Esophagus muscularis mucosa (tissue), 4 donors: ENCODE data around the gene HS6ST1. TPM values are rescaled to one million over a fixed set of nuclear protein-coding genes. Genes with fewer than 3 reads are reported as not detected.

ENCODE experiments used
- DNase-seq: peaks from one replicate; pipeline ENCODE4 v3.0.0-alpha.2; 2017; ENCODE audit errors: extremely low spot score
- H3K27ac ChIP-seq, 4 donors: fragments of 200-600 bp; sonication (generic); replicated peaks in 1 of 4; 1 replicate in 3 of 4; 2 replicates in 1 of 4; pipeline ENCODE4 v1.5.1; 2016 to 2019; ENCODE audit warnings: mild to moderate bottlenecking in 1 of 4
- H3K27me3 ChIP-seq, 4 donors: fragments of 200-600 bp; sonication (generic); one replicate each; pipeline versions ENCODE4 v1.5.1 to v1.6.0; 2016 to 2019
- H3K36me3 ChIP-seq, 4 donors: fragments of 200-600 bp; sonication (generic); one replicate each; pipeline ENCODE4 v1.5.1; 2016 to 2019
- H3K4me1 ChIP-seq, 4 donors: fragments of 200-600 bp; sonication (generic); one replicate each; pipeline ENCODE4 v1.5.1; 2016 to 2019
- H3K4me3 ChIP-seq, 4 donors: fragments of 200-600 bp; sonication (generic); 1 replicate in 2 of 4; 2 replicates in 2 of 4; pipeline ENCODE4 v1.5.1; 2016 to 2019; ENCODE audit warnings: mild to moderate bottlenecking in 4 of 4, moderate library complexity in 1 of 4
- H3K9me3 ChIP-seq, 4 donors: fragments of 200-600 bp; sonication (generic); 1 replicate in 3 of 4; 2 replicates in 1 of 4; pipeline ENCODE4 v1.5.1; 2016 to 2019
- EP300 ChIP-seq: sonication (generic); formaldehyde crosslinking; IDR thresholded peaks from one replicate; pipeline ENCODE4 v1.6.1; 2017; ENCODE audit warnings: antibody characterized with exemption
- POLR2A ChIP-seq: fragments of 450-650 bp; IDR thresholded peaks from one replicate; pipeline ENCODE4 v1.6.1; 2017; ENCODE audit warnings: antibody characterized with exemption, moderate library complexity, mild to moderate bottlenecking, low read depth
- POLR2AphosphoS5 ChIP-seq, 2 donors: sonication (generic); formaldehyde crosslinking; IDR thresholded peaks; one replicate each; pipeline ENCODE4 v1.6.1; 2017; ENCODE audit warnings: antibody characterized with exemption in 2 of 2
- WGBS: methylation state at CpG from one replicate; pipeline ENCODE4 v1.1.5; 2018; 5-methylcytosine and 5-hydroxymethylcytosine counted together
- intact Hi-C: fragments of 100-400 bp; cut with DNase I; formaldehyde crosslinking; loops from one replicate; pipeline ENCODE4 v1.15.1; 2023
- total RNA-seq, 4 donors: library from RNA; depleted of rRNA; stranded (reverse); fragments of >200 nt; gene quantifications; one replicate each; pipeline versions ENCODE4 v1.1.0 to v1.2.1, GENCODE V29; 2016
- TF ChIP-seq, protein P1 (sequence below), 3 experiments: fragments of 200-600 bp in 2 of 3; fragments of 450-650 bp in 1 of 3; sonication (generic) in 2 of 3; IDR thresholded peaks; one replicate each; pipeline ENCODE4 v1.5.1; 2017 to 2019; ENCODE audit warnings: antibody characterized with exemption in 3 of 3, mild to moderate bottlenecking in 2 of 3, moderate library complexity in 1 of 3

The HS6ST1 gene
- total RNA-seq, 4 donors from 2014 or later: 17.4 to 62.2 (median 38.5) TPM

GRCh38 chr2:128237081-128237534 is 81.6 kb downstream of the HS6ST1 start:
- Histone ChIP-seq H3K4me1 (peaks cover 8 to 31% (median 27%) of the 10 kb centered on the region in 4 donors), H3K27me3 (no peaks in the 10 kb centered on the region), H3K4me3 (no peak overlapping the region), H3K27ac (peak overlapping the region in 1 of 4 donors; percentile 13), H3K9me3 (no peaks in the 10 kb centered on the region), H3K36me3 (no peaks in the 10 kb centered on the region)
- no peak for DNase-seq
- 53% methylated on average over 2 of the region's 2 CpGs for WGBS
- intact Hi-C loops: loop anchor here (10.0 kb wide), 1 partner anchor 68 kb away; no protein-coding TSS in a partner anchor
- TF ChIP-seq, protein P1, sequence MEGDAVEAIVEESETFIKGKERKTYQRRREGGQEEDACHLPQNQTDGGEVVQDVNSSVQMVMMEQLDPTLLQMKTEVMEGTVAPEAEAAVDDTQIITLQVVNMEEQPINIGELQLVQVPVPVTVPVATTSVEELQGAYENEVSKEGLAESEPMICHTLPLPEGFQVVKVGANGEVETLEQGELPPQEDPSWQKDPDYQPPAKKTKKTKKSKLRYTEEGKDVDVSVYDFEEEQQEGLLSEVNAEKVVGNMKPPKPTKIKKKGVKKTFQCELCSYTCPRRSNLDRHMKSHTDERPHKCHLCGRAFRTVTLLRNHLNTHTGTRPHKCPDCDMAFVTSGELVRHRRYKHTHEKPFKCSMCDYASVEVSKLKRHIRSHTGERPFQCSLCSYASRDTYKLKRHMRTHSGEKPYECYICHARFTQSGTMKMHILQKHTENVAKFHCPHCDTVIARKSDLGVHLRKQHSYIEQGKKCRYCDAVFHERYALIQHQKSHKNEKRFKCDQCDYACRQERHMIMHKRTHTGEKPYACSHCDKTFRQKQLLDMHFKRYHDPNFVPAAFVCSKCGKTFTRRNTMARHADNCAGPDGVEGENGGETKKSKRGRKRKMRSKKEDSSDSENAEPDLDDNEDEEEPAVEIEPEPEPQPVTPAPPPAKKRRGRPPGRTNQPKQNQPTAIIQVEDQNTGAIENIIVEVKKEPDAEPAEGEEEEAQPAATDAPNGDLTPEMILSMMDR (IDR thresholded peaks at IDR 0.05): no peak
- TF ChIP-seq POLR2A (no peak), POLR2AphosphoS5 (IDR thresholded peaks at IDR 0.05) (no peak), EP300 (no peak)

DNA sequence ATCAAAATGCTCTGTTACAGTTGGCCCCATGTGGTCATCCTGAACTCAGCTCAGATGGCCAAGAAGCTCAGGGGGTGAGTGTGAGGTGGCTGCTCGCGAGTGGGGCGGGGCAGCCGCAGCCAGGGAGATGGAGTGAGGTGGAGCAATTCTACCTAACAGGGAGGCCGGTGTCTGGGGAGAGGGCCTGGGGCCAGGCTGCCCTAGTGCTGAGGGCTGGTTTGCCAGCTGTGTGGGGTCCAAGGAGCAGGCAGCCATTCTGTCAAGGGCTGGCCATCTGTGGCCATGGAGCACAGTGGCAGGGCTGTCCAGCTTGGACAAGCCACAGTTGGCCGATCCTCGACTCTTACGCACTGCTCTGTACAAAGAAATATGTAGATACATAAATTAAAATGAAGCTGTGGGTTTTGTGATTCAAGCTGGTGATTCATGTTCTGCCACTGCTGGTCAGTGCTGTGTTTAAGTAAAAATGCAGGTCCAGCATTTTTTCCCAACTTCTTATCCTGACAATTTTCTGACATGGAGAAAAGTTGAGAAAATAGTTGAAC is 82.1 kb downstream of the HS6ST1 start:
- intact Hi-C loops: loop anchor here (10.0 kb wide), 1 partner anchor 68 kb away; no protein-coding TSS in a partner anchor
- Histone ChIP-seq H3K27ac (peak overlapping the region in 3 of 4 donors; percentile 13 to 23 (median 15)), H3K9me3 (no peaks in the 10 kb centered on the region), H3K4me3 (no peak overlapping the region), H3K27me3 (no peaks in the 10 kb centered on the region), H3K4me1 (peaks cover 8 to 31% (median 27%) of the 10 kb centered on the region in 4 donors), H3K36me3 (no peaks in the 10 kb centered on the region)
- TF ChIP-seq POLR2A: no peak
- no peak for TF ChIP-seq EP300
- no peak for TF ChIP-seq POLR2AphosphoS5 (IDR thresholded peaks at IDR 0.05)
- TF ChIP-seq, protein P1 (IDR thresholded peaks at IDR 0.05): no peak
- DNase-seq: no peak
- WGBS: 71% methylated on average over 8 of the region's 8 CpGs

DNA sequence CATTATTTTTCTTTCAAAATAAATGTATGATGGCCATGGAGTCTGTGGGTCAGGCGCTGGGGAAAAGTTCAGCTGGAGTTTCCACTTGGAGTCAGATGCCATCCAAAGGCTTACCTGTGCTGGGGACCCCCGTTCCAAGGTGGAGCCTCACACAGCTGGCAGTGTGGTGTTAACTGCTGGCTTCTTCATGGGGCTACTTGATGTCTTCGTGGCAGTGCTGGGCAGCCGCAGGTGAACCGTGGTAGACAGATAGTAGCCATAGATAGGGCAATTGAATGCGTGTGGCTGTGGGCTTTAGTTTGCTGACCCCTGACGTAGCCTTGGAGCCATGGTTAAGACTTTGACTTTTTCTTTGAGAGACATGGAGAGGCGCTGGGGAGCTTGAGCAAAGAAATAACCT is 83.1 kb downstream of the HS6ST1 start:
- no peak for DNase-seq
- Histone ChIP-seq H3K9me3 (no peaks in the 10 kb centered on the region), H3K4me3 (no peak overlapping the region), H3K27me3 (no peaks in the 10 kb centered on the region), H3K4me1 (peaks cover 8 to 36% (median 29%) of the 10 kb centered on the region in 4 donors), H3K27ac (no peak overlapping the region), H3K36me3 (no peaks in the 10 kb centered on the region)
- no peak for TF ChIP-seq POLR2A
- no peak for TF ChIP-seq EP300
- TF ChIP-seq, protein P1 (IDR thresholded peaks at IDR 0.05): no peak
- no peak for TF ChIP-seq POLR2AphosphoS5 (IDR thresholded peaks at IDR 0.05)
- intact Hi-C loops: loop anchor here (10.0 kb wide), 1 partner anchor 69 kb away; no protein-coding TSS in a partner anchor
- WGBS: 88% methylated on average over 8 of the region's 8 CpGs

GRCh38 chr2:128234613-128235012 is 84.1 kb downstream of the HS6ST1 start:
- Histone ChIP-seq H3K36me3 (no peaks in the 10 kb centered on the region), H3K4me3 (no peak overlapping the region), H3K27ac (no peak overlapping the region), H3K27me3 (no peaks in the 10 kb centered on the region), H3K4me1 (peaks cover 8 to 36% (median 29%) of the 10 kb centered on the region in 4 donors), H3K9me3 (no peaks in the 10 kb centered on the region)
- 86% methylated on average over 5 of the region's 5 CpGs for WGBS
- TF ChIP-seq POLR2AphosphoS5 (IDR thresholded peaks at IDR 0.05) (no peak), POLR2A (no peak), EP300 (no peak)
- TF ChIP-seq, protein P1 (IDR thresholded peaks at IDR 0.05): no peak
- DNase-seq: no peak
- intact Hi-C loops: loop anchor here (5.0 to 10.0 kb wide), 2 partner anchors 37 to 70 kb away; no protein-coding TSS in a partner anchor
